ENCODE data around the gene NKX2-1.

Gene NKX2-1

GRCh38 chr14:36524220-36524837 is 4.3 kb upstream of the NKX2-1 start:
- no peak overlapping the region for H3K27ac ChIP-seq (ENCODE audit: low read depth, low read length)
- H3K27me3 ChIP-seq (ENCODE audit: insufficient read depth, low read length) = peaks cover 100% of the 10 kb centered on the region
- H3K4me1 ChIP-seq (ENCODE audit: insufficient read depth, low read length) = peaks cover 6% of the 10 kb centered on the region; the same call in 1 of the 2 replicates
- 6% methylated on average over 38 of the region's 38 CpGs for WGBS
- H3K4me3 ChIP-seq (ENCODE audit: low read length) = no peak overlapping the region
- H3K9me3 ChIP-seq (ENCODE audit: insufficient read depth, low read depth, low read length) = no peaks in the 10 kb centered on the region
- H3K36me3 ChIP-seq (ENCODE audit: insufficient read depth, low read length) = no peaks in the 10 kb centered on the region
- H3K9ac ChIP-seq (ENCODE audit: low read depth, low read length) = no peak overlapping the region

- H3K27me3 ChIP-seq (ENCODE audit: insufficient read depth, low read length) = peaks cover 100% of the 10 kb centered on the region
- WGBS = 9% methylated on average over 35 of the region's 35 CpGs
- no peaks in the 10 kb centered on the region for H3K9me3 ChIP-seq (ENCODE audit: insufficient read depth, low read depth, low read length)
- no peaks in the 10 kb centered on the region for H3K36me3 ChIP-seq (ENCODE audit: insufficient read depth, low read length)
- H3K4me3 ChIP-seq (ENCODE audit: low read length) = no peak overlapping the region
- peaks cover 6% of the 10 kb centered on the region; the same call in 1 of the 2 replicates for H3K4me1 ChIP-seq (ENCODE audit: insufficient read depth, low read length)
- no peak overlapping the region for H3K9ac ChIP-seq (ENCODE audit: low read depth, low read length)
- no peak overlapping the region for H3K27ac ChIP-seq (ENCODE audit: low read depth, low read length)
Measured at GRCh38 chr14:36522972-36523715, 3.1 kb upstream of the NKX2-1 start.

- WGBS = 4% methylated on average over 36 of the region's 36 CpGs
- Histone ChIP-seq H3K4me1 (ENCODE audit: insufficient read depth, low read length) (peaks cover 6% of the 10 kb centered on the region; the same call in 1 of the 2 replicates), H3K27ac (ENCODE audit: low read depth, low read length) (no peak overlapping the region), H3K36me3 (ENCODE audit: insufficient read depth, low read length) (no peaks in the 10 kb centered on the region), H3K9ac (ENCODE audit: low read depth, low read length) (no peak overlapping the region), H3K4me3 (ENCODE audit: low read length) (no peak overlapping the region), H3K27me3 (ENCODE audit: insufficient read depth, low read length) (peaks cover 100% of the 10 kb centered on the region), H3K9me3 (ENCODE audit: insufficient read depth, low read depth, low read length) (no peaks in the 10 kb centered on the region)
Measured at GRCh38 chr14:36522347-36522971, 2.4 kb upstream of the NKX2-1 start.

- Histone ChIP-seq H3K9ac (ENCODE audit: low read depth, low read length) (no peak overlapping the region), H3K36me3 (ENCODE audit: insufficient read depth, low read length) (no peaks in the 10 kb centered on the region), H3K4me3 (ENCODE audit: low read length) (no peak overlapping the region), H3K27ac (ENCODE audit: low read depth, low read length) (no peak overlapping the region), H3K27me3 (ENCODE audit: insufficient read depth, low read length) (peaks cover 100% of the 10 kb centered on the region), H3K9me3 (ENCODE audit: insufficient read depth, low read depth, low read length) (no peaks in the 10 kb centered on the region), H3K4me1 (ENCODE audit: insufficient read depth, low read length) (peaks cover 6% of the 10 kb centered on the region; the same call in 1 of the 2 replicates)
- 5% methylated on average over 34 of the region's 35 CpGs for WGBS
Measured at GRCh38 chr14:36521598-36522345, 1.7 kb upstream of the NKX2-1 start.

- WGBS = 1% methylated on average over 62 of the region's 63 CpGs
- no peak overlapping the region for H3K4me3 ChIP-seq (ENCODE audit: low read length)
Measured at GRCh38 chr14:36520601-36521525, 831 bp upstream of the NKX2-1 start.

GRCh38 chr14:36518586-36519430 is 1.2 kb downstream of the NKX2-1 start:
- 1% methylated on average over 79 of the region's 79 CpGs for WGBS
- H3K4me3 ChIP-seq (ENCODE audit: low read length) = 0 out of 2 replicates have a peak overlapping the region, but pooled peaks have one; percentile 23
- no peaks in the 10 kb centered on the region for H3K9me3 ChIP-seq (ENCODE audit: insufficient read depth, low read depth, low read length)
- H3K36me3 ChIP-seq (ENCODE audit: insufficient read depth, low read length) = no peaks in the 10 kb centered on the region
- H3K27ac ChIP-seq (ENCODE audit: low read depth, low read length) = no peak overlapping the region
- H3K9ac ChIP-seq (ENCODE audit: low read depth, low read length) = no peak overlapping the region
- peaks cover 15% of the 10 kb centered on the region; the same call in 1 of the 2 replicates for H3K4me1 ChIP-seq (ENCODE audit: insufficient read depth, low read length)
- H3K27me3 ChIP-seq (ENCODE audit: insufficient read depth, low read length) = peaks cover 100% of the 10 kb centered on the region

More at GRCh38 chr14:36520601-36521525, 831 bp upstream of the NKX2-1 start:
- Histone ChIP-seq H3K4me1 (ENCODE audit: insufficient read depth, low read length) (peaks cover 6% of the 10 kb centered on the region; the same call in 1 of the 2 replicates), H3K27ac (ENCODE audit: low read depth, low read length) (no peak overlapping the region), H3K9ac (ENCODE audit: low read depth, low read length) (no peak overlapping the region), H3K36me3 (ENCODE audit: insufficient read depth, low read length) (no peaks in the 10 kb centered on the region), H3K9me3 (ENCODE audit: insufficient read depth, low read depth, low read length) (no peaks in the 10 kb centered on the region), H3K27me3 (ENCODE audit: insufficient read depth, low read length) (peaks cover 100% of the 10 kb centered on the region)

- H3K27me3 ChIP-seq (ENCODE audit: insufficient read depth, low read length) = peaks cover 100% of the 10 kb centered on the region
- 3% methylated on average over 34 of the region's 34 CpGs for WGBS
- no peak overlapping the region for H3K4me3 ChIP-seq (ENCODE audit: low read length)
- H3K9ac ChIP-seq (ENCODE audit: low read depth, low read length) = no peak overlapping the region
- H3K27ac ChIP-seq (ENCODE audit: low read depth, low read length) = no peak overlapping the region
- H3K36me3 ChIP-seq (ENCODE audit: insufficient read depth, low read length) = no peaks in the 10 kb centered on the region
- H3K9me3 ChIP-seq (ENCODE audit: insufficient read depth, low read depth, low read length) = no peaks in the 10 kb centered on the region
- H3K4me1 ChIP-seq (ENCODE audit: insufficient read depth, low read length) = peaks cover 21% of the 10 kb centered on the region
Measured at GRCh38 chr14:36518031-36518585, 1.9 kb downstream of the NKX2-1 start.

- Histone ChIP-seq H3K4me3 (ENCODE audit: low read length) (no peak overlapping the region), H3K4me1 (ENCODE audit: insufficient read depth, low read length) (peaks cover 27% of the 10 kb centered on the region), H3K9ac (ENCODE audit: low read depth, low read length) (no peak overlapping the region), H3K27ac (ENCODE audit: low read depth, low read length) (no peak overlapping the region), H3K9me3 (ENCODE audit: insufficient read depth, low read depth, low read length) (no peaks in the 10 kb centered on the region), H3K36me3 (ENCODE audit: insufficient read depth, low read length) (no peaks in the 10 kb centered on the region), H3K27me3 (ENCODE audit: insufficient read depth, low read length) (peaks cover 100% of the 10 kb centered on the region)
- 2% methylated on average over 87 of the region's 87 CpGs for WGBS
Measured at GRCh38 chr14:36517242-36518030, 2.6 kb downstream of the NKX2-1 start.

GRCh38 chr14:36516719-36517241 is 3.3 kb downstream of the NKX2-1 start:
- peaks cover 25% of the 10 kb centered on the region for H3K4me1 ChIP-seq (ENCODE audit: insufficient read depth, low read length)

More at GRCh38 chr14:36516719-36517241, 3.3 kb downstream of the NKX2-1 start:
- Histone ChIP-seq H3K9me3 (ENCODE audit: insufficient read depth, low read depth, low read length) (no peaks in the 10 kb centered on the region), H3K27ac (ENCODE audit: low read depth, low read length) (no peak overlapping the region), H3K27me3 (ENCODE audit: insufficient read depth, low read length) (peaks cover 100% of the 10 kb centered on the region), H3K9ac (ENCODE audit: low read depth, low read length) (no peak overlapping the region), H3K4me3 (ENCODE audit: low read length) (no peak overlapping the region), H3K36me3 (ENCODE audit: insufficient read depth, low read length) (no peaks in the 10 kb centered on the region)
- WGBS = 3% methylated on average over 12 of the region's 16 CpGs
